ENCODE data around the gene STX10. TPM values are rescaled to one million over a fixed set of nuclear protein-coding genes. Genes with fewer than 3 reads are reported as not detected.
A peak's percentile ranks its signal among the peaks of the same experiment; 100 is the strongest.

Gene STX10
- total RNA-seq, 1 experiment from 2014 or later = 86.2 TPM

- peak within 1 kb of the TSS; percentile 83 for H3K4me2 ChIP-seq
- TF ChIP-seq CTCF (conservative IDR thresholded peaks at IDR 0.05) (no peak), EZH2 (IDR thresholded peaks at IDR 0.05; ENCODE audit: low read depth) (no peak)
- H3K9me3 ChIP-seq (ENCODE audit: insufficient read depth, low read depth) = no peaks in the 10 kb centered on the region
- H3K4me1 ChIP-seq (replicated peaks; ENCODE audit: insufficient read depth) = peaks cover 29% of the 10 kb centered on the region
- intact Hi-C loops (cut with micrococcal nuclease; ENCODE audit: unreplicated experiment) = loop anchor here (1.0 to 10.0 kb wide), 2 partner anchors 33 to 147 kb away; no protein-coding TSS in a partner anchor
- H3K4me3 ChIP-seq = peak within 1 kb of the TSS; percentile 99
- DNase-seq = peak; percentile 72 to 92
- peaks cover 40% of the 10 kb centered on the region for H4K20me1 ChIP-seq (ENCODE audit: insufficient read depth)
- BruUV-seq (replicated peaks) = no TSS peak
- peaks cover 23% of the 10 kb centered on the region; the same call in 1 of the 2 replicates for H3F3A ChIP-seq (ENCODE audit: insufficient read depth, low read depth)
- peak within 1 kb of the TSS; percentile 76 for H2AFZ ChIP-seq
- H3K27me3 ChIP-seq (ENCODE audit: insufficient read depth, low read depth) = no peaks in the 10 kb centered on the region
- H3K27ac ChIP-seq = peak within 1 kb of the TSS; percentile 77
- H3K36me3 ChIP-seq (ENCODE audit: low read depth) = peaks cover 24% of the 10 kb centered on the region; the same call in 1 of the 2 replicates
- peaks cover 83% of the 10 kb centered on the region for H3K79me2 ChIP-seq (ENCODE audit: low read depth)
- ChIA-PET POLR2A (ENCODE audit: unreplicated experiment) (interaction anchor here (0.5 to 0.6 kb wide), 3 partner anchors 29 to 329 kb away, joined by 3 to 8 read pairs (median 4); no protein-coding TSS in a partner anchor), CTCF (interaction anchor here (0.5 to 0.7 kb wide), 2 partner anchors 62 to 151 kb away, joined by 3 to 5 read pairs; no protein-coding TSS in a partner anchor)
- no peaks in the 10 kb centered on the region for H3K9me2 ChIP-seq (ENCODE audit: insufficient read depth)
These were observed 32.3 kb downstream of the STX10 start, which contains the start of gene NACC1 for GRCh38 chr19:13117772-13118423. NACC1 (plus strand) TSS chr19:13118264; CDS start chr19:13135208, 16,944 bp downstream.

GRCh38 chr19:13117176-13117771 is 32.9 kb downstream of the STX10 start:
- H4K20me1 ChIP-seq (ENCODE audit: insufficient read depth) = peaks cover 34% of the 10 kb centered on the region
- peaks cover 77% of the 10 kb centered on the region for H3K79me2 ChIP-seq (ENCODE audit: low read depth)
- H3K9me2 ChIP-seq (ENCODE audit: insufficient read depth) = no peaks in the 10 kb centered on the region
- no TSS peak for BruUV-seq (replicated peaks)
- POLR2A ChIA-PET (ENCODE audit: unreplicated experiment) = interaction anchor here (0.5 to 0.6 kb wide), 2 partner anchors 35 to 328 kb away, joined by 3 to 4 read pairs; no protein-coding TSS in a partner anchor
- H3K27me3 ChIP-seq (ENCODE audit: insufficient read depth, low read depth) = no peaks in the 10 kb centered on the region
- H3F3A ChIP-seq (ENCODE audit: insufficient read depth, low read depth) = peaks cover 23% of the 10 kb centered on the region; the same call in 1 of the 2 replicates
- peak overlapping the region; percentile 86 for H3K4me3 ChIP-seq
- peak overlapping the region; percentile 77 for H3K27ac ChIP-seq
- CTCF ChIA-PET = interaction anchor here (0.7 kb wide), 1 partner anchor 151 kb away, joined by 5 read pairs; no protein-coding TSS in a partner anchor
- H3K9me3 ChIP-seq (ENCODE audit: insufficient read depth, low read depth) = no peaks in the 10 kb centered on the region
- H3K4me2 ChIP-seq = peak overlapping the region; percentile 78
- H3K36me3 ChIP-seq (ENCODE audit: low read depth) = peaks cover 24% of the 10 kb centered on the region; the same call in 1 of the 2 replicates
- intact Hi-C loops (cut with micrococcal nuclease; ENCODE audit: unreplicated experiment) = loop anchor here (10.0 kb wide), 1 partner anchor 148 kb away; no protein-coding TSS in a partner anchor
- TF ChIP-seq EZH2 (IDR thresholded peaks at IDR 0.05; ENCODE audit: low read depth) (no peak), CTCF (conservative IDR thresholded peaks at IDR 0.05) (no peak)
- peak in 1 of 2 experiments; percentile 46 for DNase-seq
- peaks cover 29% of the 10 kb centered on the region for H3K4me1 ChIP-seq (replicated peaks; ENCODE audit: insufficient read depth)
- peak overlapping the region; percentile 76 for H2AFZ ChIP-seq

Measured in PC-9 (cell line).